MV-4-11 (cell line): ENCODE measurements around the gene DNAH3.
"Not testable (repeated sequence)": the region's sequence is repeated elsewhere in the genome, so short reads cannot be mapped to it uniquely, and the experiment has no call there.

ENCODE experiments used
- DNase-seq: peaks from one replicate; lab custom pipeline; 2025; lab: John Stamatoyannopoulos, UW

Gene DNAH3

DNA sequence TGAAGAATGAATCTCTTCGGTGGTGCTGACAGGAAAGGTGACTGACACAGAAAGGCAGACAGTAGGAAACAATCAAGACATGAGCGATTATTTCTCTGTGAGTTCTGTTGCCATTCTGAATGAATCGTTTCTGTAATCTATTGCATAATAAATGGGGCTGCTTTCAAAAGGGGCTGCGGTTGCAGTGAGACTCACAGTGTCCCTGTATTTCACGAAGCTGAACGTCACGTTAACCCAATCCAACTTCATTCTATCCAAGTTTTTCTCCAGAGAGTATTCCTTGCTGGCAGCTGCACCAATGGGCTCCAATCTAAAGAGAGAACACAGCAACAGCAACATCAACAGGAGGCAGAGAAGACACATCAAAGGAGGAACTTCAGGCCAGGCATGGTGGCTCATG lies 75.4 kb downstream of the DNAH3 start:
- DNase-seq, result peak; percentile 56

DNA sequence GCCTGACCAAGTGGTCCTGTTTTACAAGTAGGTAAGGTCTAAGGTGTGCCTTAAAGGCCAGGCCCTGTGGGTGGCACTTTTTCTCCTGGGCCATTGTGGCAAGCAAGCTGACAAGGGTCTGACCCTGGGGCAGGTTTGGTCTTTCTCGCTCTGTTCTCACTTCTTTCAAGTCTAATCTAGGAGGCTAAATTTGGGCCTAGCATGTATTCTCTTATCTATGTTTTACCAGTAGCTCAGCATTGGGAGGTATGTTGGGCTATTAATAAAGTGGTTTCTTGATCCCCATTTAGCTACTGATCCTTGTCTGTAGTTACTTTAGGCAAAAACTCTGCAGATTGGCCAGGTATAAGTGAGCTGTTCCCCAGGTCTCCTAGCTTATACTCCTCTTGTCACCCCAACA lies 77.7 kb downstream of the DNAH3 start:
- DNase-seq, result no peak

DNA sequence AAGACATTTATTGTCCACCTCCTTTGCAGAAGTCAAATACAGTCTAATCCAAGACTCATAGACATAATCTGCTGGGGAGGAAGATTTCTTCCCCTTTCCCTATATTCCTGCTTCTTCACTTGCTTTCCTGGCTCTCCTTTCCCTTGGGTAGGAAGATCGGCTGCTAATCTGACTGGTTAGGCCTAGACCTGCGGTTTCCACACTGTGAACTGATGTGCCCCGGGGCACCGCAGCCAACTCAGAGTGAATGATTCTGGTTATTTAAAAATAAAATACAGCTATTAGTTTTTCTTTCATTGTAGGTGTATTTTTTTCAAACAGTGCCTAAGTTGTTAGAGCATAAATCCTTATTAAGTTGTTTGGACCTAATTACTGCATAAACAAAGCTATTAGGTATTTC lies 78.9 kb downstream of the DNAH3 start:
- DNase-seq, result no peak

DNA sequence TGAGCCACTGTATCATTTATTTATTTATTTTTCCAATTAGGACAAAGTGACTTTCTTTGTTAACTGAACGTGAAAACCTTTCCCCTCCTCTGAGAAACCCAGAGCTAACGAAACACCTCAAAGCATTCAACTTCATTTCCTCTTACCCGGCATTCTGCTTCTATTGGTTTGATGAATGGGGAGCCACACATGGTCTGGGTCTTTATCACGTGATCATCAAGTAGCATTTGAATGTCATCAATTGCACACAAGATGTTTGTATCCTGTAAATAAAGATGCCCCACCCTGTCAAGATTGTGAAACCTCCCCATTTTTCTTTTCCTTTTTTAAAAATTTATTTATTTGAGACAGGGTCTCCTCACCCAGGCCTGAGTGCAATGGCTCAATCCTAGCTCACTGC lies 80.1 kb downstream of the DNAH3 start:
- no peak for DNase-seq

DNA sequence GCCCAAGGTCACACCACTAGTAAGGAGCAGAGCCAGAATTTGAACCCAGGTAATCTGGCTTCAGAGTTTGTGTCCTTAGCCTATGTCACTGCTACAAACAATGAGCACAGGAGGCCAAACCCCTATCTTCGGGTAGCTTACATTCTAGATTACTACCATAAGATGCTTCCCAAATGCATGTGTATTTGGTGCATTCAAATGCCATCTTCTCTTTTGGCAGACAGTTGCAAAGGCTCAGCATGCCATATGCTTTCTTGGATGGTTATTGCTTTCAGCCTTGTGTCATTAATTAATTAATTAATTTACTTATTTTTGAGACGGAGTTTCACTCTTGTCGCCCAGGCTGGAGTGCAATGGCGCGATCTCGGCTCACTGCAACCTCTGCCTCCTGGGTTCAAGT lies 80.7 kb downstream of the DNAH3 start:
- no peak for DNase-seq

DNA sequence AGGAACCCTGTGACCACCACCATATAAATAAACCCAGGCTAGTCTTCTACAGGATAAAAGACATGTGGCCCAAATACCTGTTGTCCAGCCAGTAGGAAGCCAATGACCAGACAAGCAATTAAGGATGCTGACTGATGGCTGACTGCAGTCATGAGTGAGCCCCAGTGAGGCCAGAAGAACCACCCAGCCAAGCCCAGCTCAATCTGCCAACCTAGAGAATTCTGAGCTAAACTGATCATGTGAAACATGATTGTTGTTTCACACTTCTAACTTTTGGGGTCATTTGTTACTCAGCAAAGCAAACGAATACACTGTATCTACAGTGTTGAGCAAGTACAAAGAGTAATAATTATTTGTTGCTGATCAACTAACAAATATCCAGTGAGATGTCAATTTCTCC lies 86.4 kb downstream of the DNAH3 start:
- DNase-seq, result no peak

DNA sequence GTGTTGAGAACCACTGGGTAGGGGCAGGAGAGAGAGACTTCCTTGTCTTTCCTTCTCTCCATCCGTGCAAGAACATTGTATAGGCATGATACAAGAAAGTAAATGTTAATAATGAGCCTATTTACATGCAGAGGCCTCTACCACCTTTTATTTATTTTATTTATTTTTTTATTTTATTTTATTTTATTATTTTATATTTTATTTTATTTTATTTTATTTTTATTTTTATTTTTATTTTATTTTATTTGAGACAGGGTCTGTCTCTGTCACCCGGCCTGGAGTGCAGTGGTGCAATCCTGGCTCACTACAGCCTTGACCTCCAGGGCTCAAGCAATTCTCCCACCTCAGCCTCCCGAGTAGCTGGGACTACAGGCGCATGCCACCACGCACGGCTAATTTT lies 87.3 kb downstream of the DNAH3 start:
- not testable (repeated sequence) for DNase-seq

DNA sequence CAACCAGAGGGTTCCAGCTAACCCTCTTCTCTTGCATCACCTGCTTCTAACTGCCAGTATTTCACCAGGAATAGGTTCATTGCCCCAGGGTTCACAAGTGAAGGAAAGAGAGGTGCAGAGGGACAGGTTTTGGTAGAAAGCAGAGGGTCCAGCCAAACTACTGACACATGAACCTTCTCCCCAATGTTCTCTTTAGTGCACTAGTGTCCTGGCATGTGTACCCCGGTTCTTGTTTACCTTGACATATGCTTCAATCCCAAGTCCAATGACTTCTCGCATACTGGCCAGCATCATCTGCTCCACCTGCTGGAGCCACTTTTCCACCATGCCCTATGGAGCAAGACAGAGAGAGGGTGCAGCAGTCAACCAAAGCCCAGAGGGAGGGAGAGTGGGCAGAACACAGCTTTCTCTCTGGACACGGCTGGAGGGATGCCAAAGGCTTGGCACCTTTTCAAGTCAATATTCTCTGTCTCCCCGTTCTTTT lies 90.6 kb downstream of the DNAH3 start:
- DNase-seq, result no peak

DNA sequence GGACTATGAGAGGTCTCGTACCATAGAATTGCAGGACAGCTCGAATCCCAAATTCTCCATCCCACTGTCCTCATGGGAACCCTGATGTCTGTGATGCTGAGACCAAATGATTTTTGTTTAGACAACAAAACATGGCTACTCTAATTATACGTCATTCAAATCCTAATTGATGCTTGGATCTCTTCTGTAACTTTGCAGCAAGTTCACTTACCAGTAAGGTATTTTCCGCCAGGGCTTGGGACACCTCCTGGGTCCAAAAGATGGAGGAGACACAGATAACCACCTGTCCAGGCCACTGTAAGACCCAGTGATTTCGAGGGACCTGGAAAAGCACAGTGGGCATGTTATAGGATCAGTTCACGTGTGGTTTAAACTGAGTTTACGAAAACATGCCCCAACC lies 92.8 kb downstream of the DNAH3 start:
- no peak for DNase-seq

DNA sequence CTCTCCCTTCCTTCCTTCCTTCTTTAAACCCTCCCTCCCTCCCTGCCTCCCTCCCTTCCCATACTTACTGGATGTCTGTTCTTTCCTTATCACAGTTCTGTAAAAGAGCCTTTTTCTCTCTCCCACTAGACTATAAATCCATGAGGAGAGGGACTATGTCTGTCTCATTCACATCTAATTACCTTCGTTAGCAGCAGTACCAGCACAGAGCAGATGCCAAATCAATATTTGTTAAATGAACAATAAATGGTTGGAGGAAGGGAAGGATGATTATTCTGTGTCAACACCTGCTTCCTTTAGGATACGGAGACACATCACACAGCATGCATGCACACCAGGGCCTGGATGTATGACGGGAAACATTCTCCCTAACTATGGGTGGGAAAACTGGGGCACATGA lies 94.2 kb downstream of the DNAH3 start:
- no peak for DNase-seq

DNA sequence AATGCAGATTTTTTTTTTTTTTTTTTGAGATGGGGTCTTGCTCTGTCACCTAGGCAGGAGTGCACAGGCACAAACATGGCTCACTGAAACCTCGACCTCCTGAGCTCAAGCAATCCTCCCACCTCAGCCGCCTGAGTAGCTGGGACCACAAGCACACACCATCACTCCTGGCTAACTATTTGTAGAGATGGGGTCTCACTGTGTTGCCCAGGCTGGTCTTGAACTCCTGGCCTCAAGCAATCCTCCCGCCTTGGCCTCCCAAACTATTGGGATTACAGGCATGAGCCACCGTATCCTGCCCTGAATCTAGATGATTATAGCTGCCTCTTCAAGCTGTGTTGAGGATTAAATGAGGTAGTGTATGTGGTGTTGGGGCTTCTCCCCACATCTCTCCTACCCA lies 94.9 kb downstream of the DNAH3 start:
- not testable (repeated sequence) for DNase-seq

DNA sequence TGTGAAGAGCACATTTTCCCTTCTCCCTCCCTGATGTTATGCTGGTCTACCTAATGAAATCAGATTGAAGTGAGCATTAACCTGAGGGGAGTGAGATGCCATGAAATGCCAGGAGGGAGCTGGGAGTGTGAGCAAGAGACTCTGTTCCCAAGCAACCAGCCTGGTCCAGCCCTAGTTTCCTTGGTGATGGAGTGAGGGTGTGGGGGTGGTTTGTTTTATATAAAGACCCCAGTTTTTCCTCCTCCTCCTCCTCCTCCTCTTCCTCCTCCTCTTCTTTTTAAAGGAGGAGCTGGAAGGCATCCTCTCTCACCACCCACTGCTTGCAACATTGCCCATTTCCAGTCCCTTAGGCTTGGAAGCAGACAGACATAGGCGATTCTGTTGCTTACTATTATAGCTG lies 97.1 kb downstream of the DNAH3 start:
- DNase-seq, result no peak

DNA sequence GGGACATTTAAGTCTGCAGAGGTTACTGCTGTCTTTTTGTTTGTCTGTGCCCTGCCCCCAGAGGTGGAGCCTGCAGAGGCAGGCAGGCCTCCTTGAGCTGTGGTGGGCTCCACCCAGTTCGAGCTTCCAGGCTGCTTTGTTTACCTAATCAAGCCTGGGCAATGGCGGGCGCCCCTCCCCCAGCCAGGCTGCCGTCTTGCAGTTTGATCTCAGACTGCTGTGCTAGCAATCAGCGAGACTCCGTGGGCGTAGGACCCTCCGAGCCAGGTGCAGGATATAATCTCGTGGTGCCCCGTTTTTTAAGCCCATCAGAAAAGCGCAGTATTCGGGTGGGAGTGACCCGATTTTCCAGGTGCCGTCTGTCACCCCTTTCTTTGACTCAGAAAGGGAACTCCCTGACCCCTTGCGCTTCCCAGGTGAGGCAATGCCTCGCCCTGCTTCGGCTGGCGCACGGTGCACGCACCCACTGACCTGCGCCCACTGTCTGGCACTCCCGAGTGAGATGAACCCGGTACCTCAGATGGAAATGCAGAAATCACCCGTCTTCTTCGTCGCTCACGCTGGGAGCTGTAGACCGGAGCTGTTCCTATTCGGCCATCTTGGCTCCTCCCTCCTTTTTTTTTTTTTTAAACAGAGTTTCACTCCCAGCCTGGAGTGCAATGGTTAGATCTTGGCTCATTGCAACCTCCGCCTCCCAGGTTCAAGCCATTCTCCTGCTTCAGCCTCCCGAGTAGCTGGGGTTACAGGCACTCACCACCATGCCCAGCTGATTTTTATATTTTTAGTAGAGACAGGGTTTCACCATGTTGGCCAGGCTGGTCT lies 102.3 kb downstream of the DNAH3 start:
- not testable (repeated sequence) for DNase-seq

DNA sequence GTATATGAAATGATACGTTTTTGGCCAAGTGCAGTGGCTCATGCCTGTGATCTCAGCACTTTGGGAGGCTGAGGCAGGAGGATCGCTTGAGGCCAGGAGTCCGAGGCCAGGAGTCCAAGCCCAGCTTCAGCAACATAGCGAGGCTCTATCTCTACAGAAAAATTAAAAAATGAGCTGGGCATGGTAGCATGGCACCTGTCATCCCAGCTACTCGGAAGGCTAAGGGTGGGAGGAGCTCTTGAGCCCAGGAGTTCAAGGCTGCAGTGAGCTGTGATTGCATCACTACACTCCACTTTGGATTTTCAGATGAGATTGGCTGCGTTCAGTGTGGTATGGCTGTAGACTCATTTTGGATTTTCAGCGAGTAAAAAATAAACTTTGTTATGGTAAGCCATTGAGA lies 112.4 kb downstream of the DNAH3 start:
- no peak for DNase-seq

DNA sequence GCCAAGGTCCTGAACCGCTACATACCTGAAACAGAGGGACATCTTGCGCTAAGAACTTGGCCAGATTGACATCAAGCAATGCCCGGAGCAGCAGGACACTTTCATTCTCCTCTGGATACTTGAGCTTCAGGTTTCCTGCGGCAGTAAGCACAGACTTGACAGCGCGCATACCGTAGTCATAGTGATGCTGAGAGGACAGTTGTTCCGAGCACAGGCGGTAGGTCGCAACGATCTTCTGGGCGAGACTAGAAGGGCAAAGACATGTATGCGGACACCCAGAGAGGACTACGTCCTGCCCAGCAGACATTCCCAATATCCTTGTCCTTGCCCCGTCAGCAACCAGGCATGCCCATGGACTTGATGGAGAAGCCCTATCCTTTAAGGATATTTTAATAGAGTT lies 112.9 kb downstream of the DNAH3 start:
- DNase-seq, result no peak

DNA sequence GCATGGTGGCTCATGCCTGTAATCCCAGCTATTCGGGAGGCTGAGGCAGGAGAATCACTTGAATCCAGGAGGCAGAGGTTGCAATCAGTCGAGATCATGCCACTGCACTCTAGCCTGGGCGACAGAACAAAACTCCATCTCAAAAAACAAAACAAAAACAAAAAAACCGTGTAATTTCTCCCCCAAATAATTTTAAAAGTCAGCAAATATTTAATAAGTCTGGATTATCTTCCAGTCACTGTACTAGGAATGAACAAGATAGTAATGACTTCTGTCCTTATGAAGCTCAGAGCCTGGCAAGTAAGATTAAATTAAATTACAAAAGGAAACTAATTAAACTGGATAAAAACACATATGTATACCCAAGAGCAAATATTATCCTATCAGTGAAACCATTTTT lies 113.5 kb downstream of the DNAH3 start:
- DNase-seq, result no peak

DNA sequence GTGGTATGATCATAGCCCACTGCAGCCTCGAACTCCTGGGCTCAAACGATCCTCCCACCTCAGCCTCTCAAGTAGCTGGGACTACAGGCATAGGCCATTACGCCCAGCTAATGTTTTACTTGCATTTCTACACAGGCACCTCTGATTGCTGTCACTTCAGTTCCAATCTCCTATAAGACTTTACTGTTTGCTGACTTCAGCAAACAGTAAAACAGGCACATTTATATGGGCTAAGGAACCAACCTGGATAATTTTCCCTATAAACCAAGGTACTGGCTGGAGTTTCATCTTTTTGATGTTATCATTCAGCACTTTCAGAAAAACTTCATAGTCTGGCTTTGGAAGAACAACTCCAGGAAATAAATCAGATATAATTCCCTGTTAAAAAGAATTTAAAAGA lies 114.2 kb downstream of the DNAH3 start:
- DNase-seq, result no peak

DNA sequence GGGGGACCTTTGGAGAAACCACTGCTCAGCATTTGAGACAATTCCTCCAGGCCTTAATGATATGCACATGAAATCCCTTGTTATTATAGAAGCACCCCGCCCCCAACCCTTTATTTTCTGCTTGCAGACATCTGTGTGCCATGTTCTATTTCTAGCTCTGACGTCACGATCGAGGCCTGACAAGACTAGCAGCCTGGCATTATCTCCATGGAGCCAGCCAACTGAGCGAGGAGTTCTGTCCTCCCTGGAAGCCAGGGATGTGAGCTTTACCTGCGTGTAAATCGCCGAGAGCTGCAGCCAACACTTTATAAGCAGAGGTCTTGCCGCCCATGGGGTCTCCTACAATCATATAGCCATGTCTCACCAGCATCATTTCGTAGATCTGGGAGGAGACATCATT lies 116.9 kb downstream of the DNAH3 start:
- DNase-seq, result no peak

DNA sequence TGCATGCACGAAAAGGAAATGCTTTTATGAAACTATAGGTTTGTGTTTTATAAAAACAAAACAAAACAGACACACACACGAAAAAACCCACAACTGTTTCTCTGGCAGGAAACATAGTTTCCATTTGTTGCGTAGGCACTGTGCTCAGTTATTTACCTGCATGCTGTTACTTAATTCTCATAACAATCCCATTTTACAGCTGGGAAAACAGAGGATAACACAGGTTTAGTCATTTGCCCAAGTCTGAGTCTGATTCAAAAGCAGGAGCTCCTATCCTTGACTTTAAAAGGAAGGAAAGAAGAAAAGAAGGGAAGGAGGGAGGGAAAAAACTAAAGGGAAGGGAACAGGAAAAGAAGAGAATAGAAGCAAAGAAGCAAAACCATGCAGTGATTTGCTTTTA lies 117.4 kb downstream of the DNAH3 start:
- DNase-seq, result no peak

DNA sequence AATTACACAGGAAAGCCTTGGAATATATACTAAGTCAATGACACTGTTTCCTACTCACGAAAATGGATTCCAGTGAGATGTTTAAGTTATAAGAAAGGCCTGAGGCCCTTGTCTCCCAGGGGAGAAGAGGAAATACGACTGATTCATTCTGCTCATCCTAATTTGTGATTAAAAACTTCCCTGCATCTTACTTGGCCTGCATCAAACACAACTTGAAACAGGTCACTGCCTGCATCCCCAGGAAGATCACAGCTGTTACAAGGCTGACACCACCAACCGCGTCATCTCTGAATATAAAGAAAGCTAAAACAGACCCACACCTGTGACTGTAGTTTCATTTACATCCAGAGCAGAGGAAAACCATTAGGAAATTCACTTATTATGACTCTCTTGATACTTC lies 121.9 kb downstream of the DNAH3 start:
- no peak for DNase-seq

DNA sequence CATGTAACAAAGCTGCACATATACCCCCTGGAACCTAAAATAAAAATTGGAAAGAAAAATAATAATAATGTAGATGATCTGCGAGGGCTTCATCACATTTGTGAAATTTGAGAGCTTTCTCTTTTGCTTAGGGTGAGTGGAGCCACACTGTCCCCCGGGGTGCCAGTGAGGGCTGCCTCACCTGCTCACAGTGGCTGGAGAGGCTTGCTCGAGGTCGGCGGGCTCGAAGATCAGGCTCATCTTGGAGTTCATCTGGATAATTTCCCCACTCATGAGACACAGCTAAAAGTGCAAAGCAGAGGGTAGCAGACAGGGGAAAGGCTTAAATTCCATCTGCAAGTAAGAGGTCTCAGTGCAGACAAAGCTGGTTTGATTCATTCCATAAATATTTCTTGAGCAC lies 123.8 kb downstream of the DNAH3 start:
- DNase-seq, result no peak

DNA sequence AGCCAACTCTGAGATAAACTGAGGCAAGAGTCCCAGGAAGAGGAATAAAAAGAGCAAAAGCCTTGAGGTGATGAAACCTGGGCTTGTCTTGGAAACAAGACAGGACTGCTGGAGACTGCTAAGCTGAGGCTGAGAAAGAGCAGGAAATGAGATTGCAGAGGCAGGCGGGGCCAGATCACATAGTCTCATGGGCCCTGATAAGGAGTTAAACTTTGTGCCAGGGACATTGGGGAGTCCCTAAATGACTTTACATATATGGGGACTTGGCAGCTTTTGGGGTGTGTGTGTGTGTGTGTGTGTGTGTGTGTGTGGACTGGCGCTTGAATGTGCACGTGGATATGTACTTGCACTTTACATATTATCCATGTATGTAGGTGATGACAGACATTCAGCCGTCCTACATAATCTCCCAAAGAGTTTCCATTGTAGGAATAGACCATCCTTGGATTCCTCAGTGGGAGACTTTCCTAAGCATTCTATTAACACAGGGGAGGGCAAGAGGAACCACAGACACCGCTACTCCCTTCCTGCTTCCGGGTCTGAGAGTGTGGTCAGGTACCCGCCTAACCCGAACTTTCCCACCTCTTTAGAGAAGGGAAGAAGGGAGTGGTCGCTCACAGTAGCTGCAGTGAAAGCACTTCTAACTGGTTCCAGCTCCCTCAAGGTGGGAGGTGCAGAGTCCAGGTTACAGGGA lies 127.0 kb downstream of the DNAH3 start:
- no peak for DNase-seq

DNA sequence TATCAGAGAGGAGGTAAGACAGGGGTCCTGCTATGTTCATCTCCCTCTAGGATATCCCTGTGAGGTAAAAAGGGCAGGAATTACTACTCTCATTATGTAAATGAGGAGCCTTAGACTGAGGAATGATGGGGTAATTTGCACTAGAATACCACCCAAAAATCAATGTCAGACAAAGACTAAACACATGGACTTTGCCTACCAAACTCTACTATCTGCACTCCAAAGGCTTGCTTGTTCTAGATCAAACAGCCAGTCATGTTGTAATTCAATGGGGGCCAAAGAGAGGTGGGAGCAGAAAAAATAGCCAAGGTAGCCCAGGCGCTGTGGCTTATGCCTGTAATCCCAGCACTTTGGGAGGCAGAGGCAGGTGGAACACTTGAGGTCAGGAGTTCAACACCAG lies 129.3 kb downstream of the DNAH3 start:
- DNase-seq, result no peak

DNA sequence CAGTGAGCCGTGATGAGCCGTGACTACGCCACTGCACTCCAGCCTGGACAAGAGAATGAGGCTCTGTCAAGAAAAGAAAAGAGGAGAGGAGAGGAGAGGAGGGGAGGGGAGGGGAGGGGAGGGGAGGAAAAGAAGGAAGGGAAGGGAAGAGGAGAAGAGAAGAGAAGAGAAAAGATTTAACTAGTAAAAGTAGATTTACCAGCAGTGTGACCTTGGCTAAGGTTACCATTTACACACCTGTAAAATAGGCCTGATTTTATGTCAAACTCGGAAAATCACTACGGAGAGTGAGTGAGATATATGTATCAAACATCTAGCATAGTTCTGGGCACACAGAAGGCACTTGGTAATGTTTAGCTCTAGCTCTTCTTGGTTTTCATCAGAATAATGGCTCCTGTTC lies 140.8 kb downstream of the DNAH3 start:
- no peak for DNase-seq
